Neural cell (in vitro differentiated cells): Measurements from ENCODE around the gene NKPD1. TPM values are rescaled to one million over a fixed set of nuclear protein-coding genes. Genes with fewer than 3 reads are reported as not detected.
"Not testable (repeated sequence)": the region's sequence is repeated elsewhere in the genome, so short reads cannot be mapped to it uniquely, and the experiment has no call there.

Experiments
- H2AFZ ChIP-seq: fragments of 200-600, 300-800 bp; sonication (generic), shearing (Covaris generic); 2 replicates; pipeline ENCODE4 v1.6.0; 2014; ENCODE audit warnings: low read depth, mild to moderate bottlenecking, antibody characterized with exemption, low read length, moderate library complexity
- H3F3A ChIP-seq: fragments of 200-600 bp; shearing (Covaris generic); 2 replicates; pipeline ENCODE4 v1.6.1; 2016; ENCODE audit warnings: mild to moderate bottlenecking, moderate library complexity, mixed read lengths, antibody characterized with exemption, low read length; ENCODE audit not compliant: insufficient read depth, poor library complexity, severe bottlenecking
- H3K27ac ChIP-seq: fragments of 200-600, 300-800 bp; sonication (generic), shearing (Covaris generic); 2 replicates; pipeline ENCODE4 v1.5.1; 2014; ENCODE audit warnings: mild to moderate bottlenecking, low read length, moderate library complexity
- H3K27me3 ChIP-seq: fragments of 300-800, 200-600 bp; sonication (generic), shearing (Covaris generic); 2 replicates; pipeline ENCODE4 v1.6.0; 2014; ENCODE audit warnings: mild to moderate bottlenecking, low read depth, low read length, moderate library complexity; ENCODE audit not compliant: insufficient read depth
- H3K36me3 ChIP-seq: fragments of 300-800, 200-600 bp; sonication (generic), shearing (Covaris generic); 2 replicates; pipeline ENCODE4 v1.5.1; 2014; ENCODE audit warnings: mild to moderate bottlenecking, antibody characterized with exemption, low read length, moderate library complexity; ENCODE audit not compliant: insufficient read depth
- H3K4me2 ChIP-seq: fragments of 300-800, 200-600 bp; sonication (generic), shearing (Covaris generic); 2 replicates; pipeline ENCODE4 v1.6.0; 2014; ENCODE audit warnings: mild to moderate bottlenecking, low read length
- H3K4me3 ChIP-seq: fragments of 300-800, 200-600 bp; sonication (generic), shearing (Covaris generic); 2 replicates; pipeline ENCODE4 v1.5.1; 2014; ENCODE audit warnings: mild to moderate bottlenecking, low read length, moderate library complexity
- H3K79me2 ChIP-seq: fragments of 200-600 bp; shearing (Covaris generic); replicated peaks from 2 replicates; pipeline ENCODE4 v1.6.0; 2014; ENCODE audit warnings: mild to moderate bottlenecking, low read length, moderate library complexity; ENCODE audit not compliant: insufficient read depth
- H3K9ac ChIP-seq: fragments of 300-800, 200-600 bp; sonication (generic), shearing (Covaris generic); 2 replicates; pipeline ENCODE4 v1.6.1; 2016; ENCODE audit warnings: mild to moderate bottlenecking, low read length, mixed read lengths
- H3K9me2 ChIP-seq: fragments of 200-600 bp; shearing (Covaris generic); 2 replicates; pipeline ENCODE4 v1.6.1; 2016; ENCODE audit warnings: mild to moderate bottlenecking, low read length, mixed read lengths; ENCODE audit not compliant: insufficient read depth
- H3K9me3 ChIP-seq: fragments of 200-600, 300-800 bp; sonication (generic), shearing (Covaris generic); 2 replicates; pipeline ENCODE4 v1.6.1; 2016; ENCODE audit warnings: mild to moderate bottlenecking, mixed run types, low read length, moderate library complexity, mixed read lengths
- H4K20me1 ChIP-seq: fragments of 200-600 bp; shearing (Covaris generic); 2 replicates; pipeline ENCODE4 v1.6.1; 2016; ENCODE audit warnings: mild to moderate bottlenecking, mixed run types; ENCODE audit not compliant: insufficient read depth
- EP300 ChIP-seq: fragments of 450-650 bp; conservative IDR thresholded peaks from 2 replicates; pipeline ENCODE4 v1.6.1; 2014; ENCODE audit warnings: antibody characterized with exemption, mild to moderate bottlenecking, moderate library complexity; ENCODE audit not compliant: poor library complexity, severe bottlenecking
- EZH2 ChIP-seq: fragments of 200-600, 300-800 bp; shearing (Covaris generic), sonication (generic); IDR thresholded peaks from 2 replicates; pipeline ENCODE4 v1.6.1; 2014; ENCODE audit warnings: antibody characterized with exemption, low read length, borderline replicate concordance, mild to moderate bottlenecking; ENCODE audit not compliant: insufficient read depth, poor library complexity, severe bottlenecking
- MXI1 ChIP-seq: fragments of 450-650 bp; conservative IDR thresholded peaks from 2 replicates; pipeline ENCODE4 v1.6.1; 2014; ENCODE audit warnings: antibody characterized with exemption, mild to moderate bottlenecking; ENCODE audit not compliant: poor library complexity, severe bottlenecking
- POLR2AphosphoS5 ChIP-seq: IDR thresholded peaks from 2 replicates; pipeline ENCODE4 v1.6.1; 2012
- RAD21 ChIP-seq: fragments of 450-650 bp; conservative IDR thresholded peaks from 2 replicates; pipeline ENCODE4 v1.6.1; 2014; ENCODE audit warnings: antibody characterized with exemption, mild to moderate bottlenecking, moderate library complexity
- SMC3 ChIP-seq: fragments of 450-650 bp; conservative IDR thresholded peaks from 2 replicates; pipeline ENCODE4 v1.6.1; 2014; ENCODE audit warnings: antibody characterized with exemption, mild to moderate bottlenecking, moderate library complexity; ENCODE audit not compliant: poor library complexity
- TAF1 ChIP-seq: IDR thresholded peaks from 2 replicates; pipeline ENCODE4 v1.6.1; 2012; ENCODE audit warnings: low read depth
- polyA plus RNA-seq: library from polyadenylated mRNA; depleted of rRNA; stranded (reverse); fragments of >200 nt; gene quantifications from 2 replicates; pipeline ENCODE4 v1.2.3, GENCODE V29; 2014
- TF ChIP-seq, protein P1 (sequence below): fragments of 450-650 bp; IDR thresholded peaks from 2 replicates; pipeline ENCODE4 v1.5.1; 2014; ENCODE audit warnings: antibody characterized with exemption, mild to moderate bottlenecking, moderate library complexity; ENCODE audit not compliant: poor library complexity, severe bottlenecking
- TF ChIP-seq, protein P2 (sequence below): IDR thresholded peaks from 2 replicates; pipeline ENCODE4 v1.6.1; 2012; ENCODE audit warnings: borderline replicate concordance

Gene NKPD1
- polyA plus RNA-seq, 1 donor from 2014 or later: 2.8 TPM

DNA sequence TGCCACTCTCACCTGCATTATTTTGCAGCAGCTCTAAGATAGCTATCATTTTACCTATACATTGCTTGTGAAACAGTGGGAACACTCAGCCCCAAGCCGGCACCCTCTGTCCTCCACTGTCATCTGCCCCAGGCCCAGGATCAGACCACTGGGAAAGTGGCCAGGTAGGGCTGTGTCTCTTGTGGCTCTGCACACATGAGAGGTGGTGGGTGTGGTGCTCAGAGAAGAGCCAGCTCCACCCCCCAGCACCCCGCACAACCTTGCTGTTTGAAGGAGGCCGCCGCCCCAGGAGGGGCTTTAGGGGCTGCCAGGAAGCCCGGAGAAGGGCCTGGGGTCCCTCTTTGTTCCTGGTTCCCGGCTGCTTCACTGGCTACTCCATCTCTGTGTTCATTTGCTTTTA, 41.2 kb downstream of the NKPD1 start:
- Histone ChIP-seq H3K27ac (no peak overlapping the region), H3K4me2 (no peak overlapping the region), H3K79me2 (peaks cover 19% of the 10 kb centered on the region), H3K9me3 (no peaks in the 10 kb centered on the region), H3K4me3 (no peak overlapping the region), H3K27me3 (no peaks in the 10 kb centered on the region), H2AFZ (no peak overlapping the region), H3K9ac (no peak overlapping the region), H3K36me3 (no peaks in the 10 kb centered on the region), H3K9me2 (no peaks in the 10 kb centered on the region), H4K20me1 (no peaks in the 10 kb centered on the region), H3F3A (no peaks in the 10 kb centered on the region)
- TF ChIP-seq, protein P1, sequence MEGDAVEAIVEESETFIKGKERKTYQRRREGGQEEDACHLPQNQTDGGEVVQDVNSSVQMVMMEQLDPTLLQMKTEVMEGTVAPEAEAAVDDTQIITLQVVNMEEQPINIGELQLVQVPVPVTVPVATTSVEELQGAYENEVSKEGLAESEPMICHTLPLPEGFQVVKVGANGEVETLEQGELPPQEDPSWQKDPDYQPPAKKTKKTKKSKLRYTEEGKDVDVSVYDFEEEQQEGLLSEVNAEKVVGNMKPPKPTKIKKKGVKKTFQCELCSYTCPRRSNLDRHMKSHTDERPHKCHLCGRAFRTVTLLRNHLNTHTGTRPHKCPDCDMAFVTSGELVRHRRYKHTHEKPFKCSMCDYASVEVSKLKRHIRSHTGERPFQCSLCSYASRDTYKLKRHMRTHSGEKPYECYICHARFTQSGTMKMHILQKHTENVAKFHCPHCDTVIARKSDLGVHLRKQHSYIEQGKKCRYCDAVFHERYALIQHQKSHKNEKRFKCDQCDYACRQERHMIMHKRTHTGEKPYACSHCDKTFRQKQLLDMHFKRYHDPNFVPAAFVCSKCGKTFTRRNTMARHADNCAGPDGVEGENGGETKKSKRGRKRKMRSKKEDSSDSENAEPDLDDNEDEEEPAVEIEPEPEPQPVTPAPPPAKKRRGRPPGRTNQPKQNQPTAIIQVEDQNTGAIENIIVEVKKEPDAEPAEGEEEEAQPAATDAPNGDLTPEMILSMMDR: no peak
- TF ChIP-seq, protein P2, sequence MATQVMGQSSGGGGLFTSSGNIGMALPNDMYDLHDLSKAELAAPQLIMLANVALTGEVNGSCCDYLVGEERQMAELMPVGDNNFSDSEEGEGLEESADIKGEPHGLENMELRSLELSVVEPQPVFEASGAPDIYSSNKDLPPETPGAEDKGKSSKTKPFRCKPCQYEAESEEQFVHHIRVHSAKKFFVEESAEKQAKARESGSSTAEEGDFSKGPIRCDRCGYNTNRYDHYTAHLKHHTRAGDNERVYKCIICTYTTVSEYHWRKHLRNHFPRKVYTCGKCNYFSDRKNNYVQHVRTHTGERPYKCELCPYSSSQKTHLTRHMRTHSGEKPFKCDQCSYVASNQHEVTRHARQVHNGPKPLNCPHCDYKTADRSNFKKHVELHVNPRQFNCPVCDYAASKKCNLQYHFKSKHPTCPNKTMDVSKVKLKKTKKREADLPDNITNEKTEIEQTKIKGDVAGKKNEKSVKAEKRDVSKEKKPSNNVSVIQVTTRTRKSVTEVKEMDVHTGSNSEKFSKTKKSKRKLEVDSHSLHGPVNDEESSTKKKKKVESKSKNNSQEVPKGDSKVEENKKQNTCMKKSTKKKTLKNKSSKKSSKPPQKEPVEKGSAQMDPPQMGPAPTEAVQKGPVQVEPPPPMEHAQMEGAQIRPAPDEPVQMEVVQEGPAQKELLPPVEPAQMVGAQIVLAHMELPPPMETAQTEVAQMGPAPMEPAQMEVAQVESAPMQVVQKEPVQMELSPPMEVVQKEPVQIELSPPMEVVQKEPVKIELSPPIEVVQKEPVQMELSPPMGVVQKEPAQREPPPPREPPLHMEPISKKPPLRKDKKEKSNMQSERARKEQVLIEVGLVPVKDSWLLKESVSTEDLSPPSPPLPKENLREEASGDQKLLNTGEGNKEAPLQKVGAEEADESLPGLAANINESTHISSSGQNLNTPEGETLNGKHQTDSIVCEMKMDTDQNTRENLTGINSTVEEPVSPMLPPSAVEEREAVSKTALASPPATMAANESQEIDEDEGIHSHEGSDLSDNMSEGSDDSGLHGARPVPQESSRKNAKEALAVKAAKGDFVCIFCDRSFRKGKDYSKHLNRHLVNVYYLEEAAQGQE: no peak
- no peak for TF ChIP-seq MXI1

DNA sequence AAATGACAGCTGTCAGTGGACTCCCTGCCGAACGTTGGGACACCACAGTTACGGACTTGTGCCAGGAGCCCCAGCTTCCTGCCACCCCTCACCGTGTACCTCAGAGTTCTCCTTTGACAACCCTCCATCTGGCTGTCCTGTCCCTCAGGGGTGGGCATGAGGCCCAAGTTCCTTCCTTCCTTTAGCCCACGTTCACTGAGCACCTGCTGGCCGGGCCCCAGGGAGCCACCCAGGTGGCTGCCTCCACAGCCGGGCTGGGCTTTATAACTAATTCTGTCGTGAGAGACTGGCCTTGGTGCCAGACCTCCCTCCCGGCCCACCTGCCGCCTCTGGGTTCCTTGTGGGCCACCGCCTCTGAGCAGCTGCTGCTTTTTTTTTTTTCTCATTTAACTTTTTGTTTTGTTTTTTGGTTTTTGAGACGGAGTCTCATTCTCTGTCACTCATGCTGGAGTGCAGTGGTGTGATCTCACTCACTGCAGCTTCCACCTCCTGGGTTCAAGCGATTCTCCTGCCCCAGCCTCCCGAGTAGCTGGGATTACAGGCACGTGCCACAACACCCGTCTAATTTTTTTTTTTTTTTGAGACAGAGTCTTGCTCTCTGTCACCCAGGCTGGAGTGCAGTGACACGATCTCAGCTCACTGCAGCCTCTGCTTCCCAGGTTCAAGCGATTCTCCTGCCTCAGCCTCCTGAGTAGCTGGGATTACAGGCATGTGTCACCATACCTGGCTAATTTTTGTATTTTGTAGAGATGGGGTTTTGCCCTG, 42.0 kb downstream of the NKPD1 start:
- H3K9me2 ChIP-seq, H3K9me3 ChIP-seq, H3K36me3 ChIP-seq, H3K4me3 ChIP-seq, H3F3A ChIP-seq, H4K20me1 ChIP-seq, H3K27me3 ChIP-seq, H3K9ac ChIP-seq, H3K27ac ChIP-seq, H2AFZ ChIP-seq, H3K4me2 ChIP-seq: not testable (repeated sequence)
- peaks cover 27% of the 10 kb centered on the region for H3K79me2 ChIP-seq

DNA sequence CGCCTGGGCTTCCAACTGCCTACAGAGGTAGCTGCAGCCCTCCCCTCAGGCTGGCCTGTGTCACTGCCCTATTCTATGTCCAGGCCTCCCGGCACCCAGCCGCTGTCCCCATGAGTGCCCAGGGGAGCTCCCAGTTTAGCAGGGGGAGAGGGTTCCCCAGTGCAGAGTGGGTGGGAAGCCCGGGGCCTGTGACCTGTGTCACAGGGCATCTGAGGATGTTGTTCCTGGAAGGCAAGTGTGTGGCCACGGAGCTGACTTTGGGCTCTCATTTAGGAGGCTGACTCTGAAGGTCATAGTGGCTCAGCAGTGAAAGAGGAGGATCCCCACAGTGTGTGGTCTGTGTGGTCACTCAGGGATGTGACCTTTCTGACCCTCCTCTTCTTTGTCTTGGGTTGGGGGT, 42.7 kb downstream of the NKPD1 start:
- Histone ChIP-seq H3K27ac (no peak overlapping the region), H3K4me2 (no peak overlapping the region), H3K36me3 (no peaks in the 10 kb centered on the region), H2AFZ (no peak overlapping the region), H3K27me3 (no peaks in the 10 kb centered on the region), H3F3A (no peaks in the 10 kb centered on the region), H3K4me3 (no peak overlapping the region), H3K79me2 (peaks cover 30% of the 10 kb centered on the region), H4K20me1 (no peaks in the 10 kb centered on the region), H3K9me3 (no peaks in the 10 kb centered on the region), H3K9ac (no peak overlapping the region), H3K9me2 (no peaks in the 10 kb centered on the region)
- TF ChIP-seq EP300 (no peak), SMC3 (no peak), RAD21 (no peak), EZH2 (no peak), MXI1 (no peak), POLR2AphosphoS5 (no peak), TAF1 (no peak)
- TF ChIP-seq, protein P2: no peak
- TF ChIP-seq, protein P1: no peak
